ENCODE data around the gene HPN.
A peak's percentile ranks its signal among the peaks of the same experiment; 100 is the strongest.
"Not testable (repeated sequence)": the region's sequence is repeated elsewhere in the genome, so short reads cannot be mapped to it uniquely, and the experiment has no call there.

HPN gene

DNA sequence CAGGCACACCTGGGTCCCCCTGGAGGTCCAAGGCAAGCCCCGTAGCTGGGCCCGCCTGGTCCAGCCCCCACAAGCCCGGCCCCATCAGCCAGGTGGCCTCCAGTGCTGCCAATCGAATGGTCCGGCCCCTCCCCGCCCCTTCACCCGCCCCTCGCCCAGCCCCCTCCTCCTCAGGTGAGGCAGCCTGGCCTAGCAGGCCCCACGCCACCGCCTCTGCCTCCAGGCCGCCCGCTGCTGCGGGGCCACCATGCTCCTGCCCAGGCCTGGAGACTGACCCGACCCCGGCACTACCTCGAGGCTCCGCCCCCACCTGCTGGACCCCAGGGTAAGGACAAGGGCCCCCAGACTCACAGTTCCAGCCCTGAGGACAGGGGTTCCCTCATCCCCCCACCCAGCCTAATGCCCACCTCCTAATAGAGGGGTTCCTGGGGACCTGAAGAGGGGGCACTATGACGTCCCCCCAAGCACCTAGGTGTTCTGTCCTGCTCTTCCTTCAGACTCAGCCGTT lies at the start of gene HPN:
HPN (plus strand) TSS at position 174 of the 508 bp plus-strand sequence. CDS start 786 bp downstream, outside the sequence.
- in situ Hi-C loops (cut with HindIII; ENCODE audit: low pct_unique_long_range_greater_than_20kb, low sequenced_read_pairs) = no loop called here
- TF ChIP-seq JUND (IDR thresholded peaks at IDR 0.05; ENCODE audit: low read depth) = no peak
- DNase-seq (ENCODE audit: low read depth in 1 of 2, low spot score in 1 of 2) = peak; percentile 86 to 91

DNA sequence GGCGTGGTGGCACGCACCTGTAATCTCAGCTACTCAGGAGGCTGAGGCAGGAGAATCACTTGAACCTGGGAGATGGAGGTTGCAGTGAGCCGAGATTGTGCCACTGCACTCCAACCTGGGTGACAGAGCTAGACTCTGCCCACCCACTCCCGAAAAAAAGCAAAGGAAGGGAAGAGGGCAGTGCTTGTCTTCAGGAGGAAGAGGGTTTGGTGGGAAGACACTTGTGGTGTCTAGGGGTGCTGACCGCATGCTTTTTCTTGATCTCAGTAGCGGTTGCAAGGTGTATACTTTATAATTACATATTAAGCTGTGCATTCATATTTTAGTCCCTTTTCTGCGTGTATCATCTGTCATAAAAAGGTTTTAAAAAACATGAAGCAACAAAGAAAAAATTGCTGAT lies 48.9 kb upstream of the HPN start:
- DNase-seq (ENCODE audit: low read depth in 1 of 2, low spot score in 1 of 2); in situ Hi-C loops (cut with HindIII; ENCODE audit: low pct_unique_long_range_greater_than_20kb, low sequenced_read_pairs): not testable (repeated sequence)

DNA sequence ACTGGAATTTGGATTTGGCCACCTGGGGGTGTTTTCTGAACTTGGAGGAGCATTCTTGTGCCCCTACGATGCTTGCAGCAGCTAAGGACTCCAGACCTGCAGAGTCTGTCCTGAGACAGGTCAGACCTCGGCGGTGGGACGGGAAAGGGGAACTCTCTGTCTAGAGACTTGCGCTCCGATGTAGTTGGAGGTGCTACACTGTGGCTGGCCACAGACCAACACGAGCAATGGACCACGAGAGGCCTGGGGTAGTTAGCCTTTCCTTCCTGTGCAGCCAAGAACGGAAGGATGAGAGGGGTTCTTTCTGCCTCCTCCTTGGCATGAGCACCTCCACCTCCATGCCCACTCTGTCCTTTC lies 47.3 kb upstream of the HPN start:
- DNase-seq (ENCODE audit: low read depth in 1 of 2, low spot score in 1 of 2) = no peak
- in situ Hi-C loops (cut with HindIII; ENCODE audit: low pct_unique_long_range_greater_than_20kb, low sequenced_read_pairs) = no loop called here
- TF ChIP-seq JUND (IDR thresholded peaks at IDR 0.05; ENCODE audit: low read depth) = no peak

DNA sequence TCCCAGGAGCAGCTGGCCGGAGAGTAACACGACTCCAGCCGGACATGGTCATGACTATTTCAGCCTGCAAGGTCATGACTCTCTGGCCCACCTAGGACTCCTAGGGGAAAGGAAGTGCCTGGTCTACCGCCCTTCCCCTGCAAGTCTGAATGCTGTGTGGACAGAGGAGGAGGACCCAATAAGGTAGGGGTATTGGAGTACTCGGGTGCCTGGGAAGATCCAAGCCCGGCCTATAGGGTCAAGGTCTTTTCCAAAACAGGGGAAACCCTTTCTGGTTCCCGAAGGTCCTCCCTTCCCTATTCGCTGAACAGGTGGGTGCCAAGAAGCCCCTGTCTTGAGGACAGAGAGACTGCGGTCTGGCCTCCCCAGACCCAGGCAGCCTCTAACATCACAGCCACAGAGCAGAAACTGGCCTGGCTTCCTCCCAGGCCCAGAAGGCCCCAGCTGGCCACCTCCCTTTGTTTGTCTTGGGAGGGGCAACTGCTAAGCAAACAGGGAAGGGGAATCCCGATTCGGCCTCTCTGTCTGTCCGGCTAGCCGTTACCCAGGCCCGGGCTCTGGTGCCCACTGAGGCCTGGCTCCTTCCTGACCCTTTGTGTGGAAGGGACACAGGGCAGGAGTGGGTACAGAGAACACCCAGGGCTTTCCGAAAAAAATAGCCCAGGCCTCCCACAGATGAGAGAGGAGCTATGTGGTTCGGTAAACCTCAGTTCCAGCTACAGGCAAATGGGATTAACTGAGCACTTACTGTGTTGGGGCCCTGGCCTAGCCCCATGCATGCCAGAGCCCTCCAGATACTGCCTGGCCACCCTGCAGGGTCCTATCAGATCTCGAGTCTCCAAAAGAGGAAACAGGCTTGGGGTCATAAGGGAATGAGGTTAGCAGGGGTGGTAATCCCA lies 46.6 kb upstream of the HPN start:
- in situ Hi-C loops (cut with HindIII; ENCODE audit: low pct_unique_long_range_greater_than_20kb, low sequenced_read_pairs) = no loop called here
- peak; percentile 62 to 84 for DNase-seq (ENCODE audit: low read depth in 1 of 2, low spot score in 1 of 2)
- no peak for TF ChIP-seq JUND (IDR thresholded peaks at IDR 0.05; ENCODE audit: low read depth)

DNA sequence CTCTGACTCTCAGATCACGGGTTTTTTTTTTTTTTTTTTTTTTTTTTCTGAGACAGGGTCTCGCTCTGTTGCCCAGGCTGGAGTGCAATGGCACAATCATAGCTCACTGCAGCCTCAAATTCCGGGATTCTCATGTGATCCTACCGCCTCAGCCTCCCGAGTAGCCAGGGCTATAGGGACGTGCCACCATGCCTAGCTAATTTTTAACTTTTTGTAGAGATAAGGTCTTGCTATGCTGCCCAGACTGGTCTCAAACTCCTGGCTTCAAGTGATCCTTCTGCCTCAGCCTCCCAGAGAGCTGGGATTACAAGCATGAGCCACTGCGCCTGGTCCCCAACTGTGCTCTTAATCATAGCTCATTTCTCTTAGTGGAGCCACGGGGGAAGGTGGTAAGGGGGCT lies 46.0 kb upstream of the HPN start:
- in situ Hi-C loops (cut with HindIII; ENCODE audit: low pct_unique_long_range_greater_than_20kb, low sequenced_read_pairs) = no loop called here
- TF ChIP-seq JUND (IDR thresholded peaks at IDR 0.05; ENCODE audit: low read depth) = no peak

DNA sequence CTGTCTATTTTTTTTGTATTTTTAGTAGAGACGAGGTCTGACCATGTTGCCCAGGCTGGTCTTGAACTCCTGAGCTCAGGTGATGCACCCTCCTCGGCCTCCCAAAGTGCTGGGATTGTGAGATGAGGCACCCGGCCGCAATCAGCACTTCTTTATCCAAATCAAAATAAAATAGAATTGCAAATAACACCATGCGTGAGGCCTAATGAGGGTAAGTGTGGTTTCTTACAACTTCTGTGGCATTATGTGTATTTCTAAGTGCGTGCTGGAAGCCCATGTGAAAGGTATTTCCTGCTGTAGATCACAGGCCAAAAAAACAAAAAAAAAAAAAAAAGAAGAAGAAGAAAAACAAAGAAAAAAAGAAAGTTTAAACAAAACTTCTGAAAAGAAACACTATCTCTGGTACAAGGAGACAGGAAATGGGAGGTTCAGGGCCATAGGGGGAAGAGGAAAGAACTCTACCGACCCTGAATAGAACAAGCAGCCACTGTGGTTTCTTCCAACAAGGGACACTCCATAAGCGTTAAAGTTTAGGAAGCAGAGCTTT lies 44.4 kb upstream of the HPN start:
- in situ Hi-C loops (cut with HindIII; ENCODE audit: low pct_unique_long_range_greater_than_20kb, low sequenced_read_pairs) = no loop called here
- no peak for TF ChIP-seq JUND (IDR thresholded peaks at IDR 0.05; ENCODE audit: low read depth)

More for the DNA sequence above, 46.0 kb upstream of the HPN start:
- no peak for DNase-seq (ENCODE audit: low read depth in 1 of 2, low spot score in 1 of 2)

DNA sequence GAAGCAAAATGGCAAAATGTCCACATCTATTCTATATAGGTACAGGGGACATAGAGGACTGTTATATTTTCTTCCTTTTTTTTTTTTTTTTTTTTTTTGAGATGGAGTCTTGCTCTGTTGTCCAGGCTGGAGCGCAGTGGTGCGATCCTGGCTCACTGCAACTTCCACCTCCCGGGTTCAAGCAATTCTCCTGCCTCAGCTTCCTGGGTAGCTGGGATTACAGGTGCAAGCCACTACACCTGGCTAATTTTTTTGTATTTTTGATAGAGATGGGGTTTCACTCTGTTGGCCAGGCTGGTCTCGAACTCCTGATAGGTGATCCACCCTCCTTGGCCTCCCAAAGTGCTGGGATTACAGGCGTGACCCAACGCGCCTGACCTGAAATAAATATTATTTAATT lies 43.3 kb upstream of the HPN start:
- DNase-seq (ENCODE audit: low read depth in 1 of 2, low spot score in 1 of 2); in situ Hi-C loops (cut with HindIII; ENCODE audit: low pct_unique_long_range_greater_than_20kb, low sequenced_read_pairs): not testable (repeated sequence)

More for the DNA sequence above, 44.4 kb upstream of the HPN start:
- DNase-seq (ENCODE audit: low read depth in 1 of 2, low spot score in 1 of 2) = no peak

DNA sequence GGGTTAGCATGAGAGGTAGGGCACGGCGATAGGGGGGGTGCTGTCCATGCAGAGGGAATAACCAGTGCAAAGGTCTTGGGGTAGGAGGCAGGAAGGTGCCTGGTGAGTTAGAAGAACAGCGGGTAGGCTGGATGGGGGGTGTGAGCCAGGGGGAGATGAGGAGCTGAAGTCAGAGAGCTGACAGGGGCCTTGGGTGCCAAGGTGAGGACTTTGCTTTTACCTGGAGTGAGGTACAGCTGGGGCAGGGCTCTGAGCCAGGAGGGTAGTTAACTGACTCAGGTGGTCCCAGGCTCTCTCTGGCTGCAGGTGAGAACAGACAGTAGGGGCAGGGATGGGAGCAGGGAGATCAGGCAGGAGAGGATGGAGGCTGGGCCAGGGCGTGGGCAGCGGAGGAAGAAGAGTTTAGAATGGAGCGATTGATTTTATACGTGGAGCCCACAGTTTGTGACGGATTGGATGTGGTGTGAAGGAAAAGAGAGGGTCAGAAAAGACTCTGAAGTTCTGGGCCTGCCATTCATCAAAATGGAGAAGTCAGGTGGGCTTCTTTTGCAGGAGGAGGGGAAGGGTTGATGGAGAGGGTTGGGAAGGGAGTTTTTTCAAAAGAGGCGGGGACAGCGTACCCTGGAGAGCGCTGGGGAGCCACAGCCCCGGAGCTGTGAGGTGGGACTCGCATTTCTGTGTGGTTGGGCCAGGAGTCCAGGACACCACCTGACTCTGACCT lies 42.6 kb upstream of the HPN start:
- DNase-seq (ENCODE audit: low read depth in 1 of 2, low spot score in 1 of 2) = no peak

DNA sequence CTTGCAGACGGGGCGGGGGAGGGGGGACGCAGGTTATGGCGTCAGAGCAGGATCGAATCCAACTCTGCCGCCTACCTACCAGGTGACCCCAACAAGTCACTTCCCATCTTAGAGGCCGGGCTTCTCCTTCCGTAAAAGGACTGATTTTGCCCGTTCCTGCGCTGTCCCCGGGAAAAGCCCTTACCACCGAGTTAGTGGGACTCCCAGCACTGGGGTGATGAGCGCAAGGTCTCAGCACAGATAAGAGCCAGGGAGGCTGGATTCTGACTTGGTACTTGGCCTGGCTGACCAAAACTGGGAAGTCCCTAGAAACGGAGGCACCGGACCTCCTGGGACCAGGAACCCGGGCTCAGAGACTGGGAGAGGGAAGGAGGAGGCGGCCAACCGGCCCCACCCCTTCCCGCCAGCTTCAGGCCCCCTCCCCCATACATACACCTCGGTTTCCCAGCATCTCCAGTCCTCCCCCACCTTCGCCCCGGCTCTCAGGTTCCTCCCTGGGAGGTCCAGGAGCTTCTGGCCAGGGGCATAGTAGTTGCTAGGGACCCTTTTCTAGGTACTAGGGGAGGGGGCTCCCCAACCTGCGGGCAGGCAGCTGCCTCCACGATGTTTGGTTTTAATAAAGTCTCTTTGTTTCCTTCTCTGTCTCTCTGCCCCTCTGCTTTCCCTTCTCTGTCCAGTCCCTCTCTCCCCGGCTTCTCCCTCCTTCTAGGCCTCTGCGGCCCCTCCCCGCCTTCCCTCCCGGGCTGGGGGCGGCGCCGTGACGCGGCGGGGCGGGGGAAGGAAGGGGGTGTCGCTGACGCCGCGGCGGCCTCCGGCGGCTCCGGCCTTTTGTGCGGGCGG lies 41.8 kb upstream of the HPN start, which contains the start of gene GRAMD1A:
GRAMD1A (plus strand) TSS at position 826 of the 840 bp plus-strand sequence. CDS start 156 bp downstream, outside the sequence.
- DNase-seq (ENCODE audit: low read depth in 1 of 2, low spot score in 1 of 2) = peak; percentile 82 to 92
- in situ Hi-C loops (cut with HindIII; ENCODE audit: low pct_unique_long_range_greater_than_20kb, low sequenced_read_pairs) = no loop called here
- no peak for TF ChIP-seq JUND (IDR thresholded peaks at IDR 0.05; ENCODE audit: low read depth)

More for the DNA sequence above, 42.6 kb upstream of the HPN start:
- in situ Hi-C loops (cut with HindIII; ENCODE audit: low pct_unique_long_range_greater_than_20kb, low sequenced_read_pairs) = no loop called here
- TF ChIP-seq JUND (IDR thresholded peaks at IDR 0.05; ENCODE audit: low read depth) = no peak

DNA sequence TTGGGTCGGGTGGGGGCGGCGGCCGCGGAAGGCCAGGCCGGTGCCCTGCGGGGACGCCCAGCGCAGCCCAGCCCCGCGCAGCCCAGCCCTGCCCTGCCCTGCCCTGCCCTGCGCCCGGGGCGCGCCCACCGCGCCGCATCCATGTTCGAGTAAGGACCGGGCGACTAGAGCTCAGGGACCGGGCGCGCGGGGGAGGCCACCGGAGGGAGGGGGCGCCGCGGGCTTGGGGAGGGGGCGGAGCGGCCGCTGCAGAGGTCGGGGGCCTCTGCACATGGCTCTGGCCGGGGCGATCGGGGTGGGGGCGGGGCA lies 41.2 kb upstream of the HPN start:
- in situ Hi-C loops (cut with HindIII; ENCODE audit: low pct_unique_long_range_greater_than_20kb, low sequenced_read_pairs) = no loop called here
- no peak for DNase-seq (ENCODE audit: low read depth in 1 of 2, low spot score in 1 of 2)
- no peak for TF ChIP-seq JUND (IDR thresholded peaks at IDR 0.05; ENCODE audit: low read depth)

DNA sequence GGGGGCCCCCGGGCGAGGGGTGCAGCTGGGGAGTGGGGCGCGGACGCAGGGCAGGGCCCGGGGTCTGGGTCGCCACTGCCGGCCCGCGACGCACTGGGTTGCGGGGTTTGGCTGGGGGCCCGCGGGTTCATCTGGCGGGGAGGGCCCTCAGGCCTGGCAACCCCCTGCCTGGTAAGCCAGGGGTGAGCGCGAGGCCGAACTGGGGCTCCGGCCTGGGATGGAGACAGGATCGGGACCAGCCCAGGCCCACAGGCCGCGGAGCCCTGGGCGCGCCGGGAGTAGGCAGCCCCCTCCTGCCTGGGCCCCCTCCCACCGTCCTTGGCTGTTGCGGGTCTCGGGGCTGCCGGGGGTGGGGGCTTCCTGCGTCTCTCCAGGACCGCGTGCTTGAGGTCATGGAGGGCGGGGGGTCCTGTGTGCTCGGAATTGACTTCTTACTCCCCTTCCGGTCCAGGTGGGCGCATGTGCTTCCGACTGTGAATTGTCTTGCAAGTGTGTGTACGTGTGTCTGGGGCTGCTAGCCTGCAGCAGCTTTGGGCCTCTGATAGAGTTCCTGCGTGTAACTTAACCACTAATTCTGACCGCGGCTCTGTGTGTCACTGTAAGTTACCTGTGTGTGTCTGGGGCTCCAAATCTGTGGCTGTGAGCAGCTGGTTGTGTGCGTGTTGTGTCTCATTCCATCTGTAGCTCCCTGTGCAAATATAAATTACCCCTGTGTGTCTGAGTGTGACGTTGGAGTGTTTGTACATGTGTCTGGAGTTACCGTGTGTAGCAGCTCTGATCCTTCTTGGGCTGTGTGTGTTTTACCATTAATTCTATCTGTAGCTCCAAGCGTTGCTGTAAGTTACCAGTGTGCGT lies 40.6 kb upstream of the HPN start:
- peak in 1 of 2 experiments; percentile 43 for DNase-seq (ENCODE audit: low read depth in 1 of 2, low spot score in 1 of 2)
- in situ Hi-C loops (cut with HindIII; ENCODE audit: low pct_unique_long_range_greater_than_20kb, low sequenced_read_pairs) = no loop called here
- no peak for TF ChIP-seq JUND (IDR thresholded peaks at IDR 0.05; ENCODE audit: low read depth)
